PFSK-1 (cell line): ENCODE results near the gene BUB1B.

ENCODE experiments used
- POLR2AphosphoS5 ChIP-seq: IDR thresholded peaks from 2 replicates; pipeline ENCODE4 v1.6.1; 2012; ENCODE audit warnings: low read depth, mild to moderate bottlenecking, control low read depth, low read length, moderate library complexity
- REST ChIP-seq, 2 experiments: IDR thresholded peaks; 2 replicates each; pipeline versions ENCODE4 v1.6.1 to v1.8.0; 2011 to 2012; ENCODE audit warnings: low read depth in 2 of 2, low read length in 2 of 2, control low read depth in 1 of 2, inconsistent platforms in 1 of 2, mild to moderate bottlenecking in 1 of 2, moderate library complexity in 1 of 2; ENCODE audit not compliant: insufficient read depth in 1 of 2
- SIN3A ChIP-seq: IDR thresholded peaks from 2 replicates; pipeline ENCODE4 v1.6.1; 2012; ENCODE audit warnings: mild to moderate bottlenecking, low read length, moderate library complexity, borderline replicate concordance; ENCODE audit not compliant: insufficient read depth
- TAF1 ChIP-seq: IDR thresholded peaks from 2 replicates; pipeline ENCODE4 v1.6.1; 2012; ENCODE audit warnings: low read length, control low read depth, borderline replicate concordance; ENCODE audit not compliant: insufficient read depth

GRCh38 chr15:40219801-40220200, 58.9 kb downstream of the BUB1B start:
- TF ChIP-seq REST (IDR thresholded peaks at IDR 0.05; ENCODE audit: insufficient read depth in 1 of 2, low read depth in 2 of 2, low read length in 2 of 2) (no peak), SIN3A (no peak), POLR2AphosphoS5 (no peak), TAF1 (no peak)
